NCI-H2107 treated with DMSO at 0.1 percent for 48 hours (cell line): ENCODE results near the gene GRAP.

Experiments
- DNase-seq: peaks from one replicate; lab custom pipeline; 2025; ENCODE audit not compliant: unreplicated experiment; lab: John Stamatoyannopoulos, UW

GRAP gene

GRCh38 chr17:19019041-19019941 is 27.5 kb downstream of the GRAP start:
- DNase-seq = no peak

GRCh38 chr17:19018600-19018950 is 28.2 kb downstream of the GRAP start:
- no peak for DNase-seq

DNA sequence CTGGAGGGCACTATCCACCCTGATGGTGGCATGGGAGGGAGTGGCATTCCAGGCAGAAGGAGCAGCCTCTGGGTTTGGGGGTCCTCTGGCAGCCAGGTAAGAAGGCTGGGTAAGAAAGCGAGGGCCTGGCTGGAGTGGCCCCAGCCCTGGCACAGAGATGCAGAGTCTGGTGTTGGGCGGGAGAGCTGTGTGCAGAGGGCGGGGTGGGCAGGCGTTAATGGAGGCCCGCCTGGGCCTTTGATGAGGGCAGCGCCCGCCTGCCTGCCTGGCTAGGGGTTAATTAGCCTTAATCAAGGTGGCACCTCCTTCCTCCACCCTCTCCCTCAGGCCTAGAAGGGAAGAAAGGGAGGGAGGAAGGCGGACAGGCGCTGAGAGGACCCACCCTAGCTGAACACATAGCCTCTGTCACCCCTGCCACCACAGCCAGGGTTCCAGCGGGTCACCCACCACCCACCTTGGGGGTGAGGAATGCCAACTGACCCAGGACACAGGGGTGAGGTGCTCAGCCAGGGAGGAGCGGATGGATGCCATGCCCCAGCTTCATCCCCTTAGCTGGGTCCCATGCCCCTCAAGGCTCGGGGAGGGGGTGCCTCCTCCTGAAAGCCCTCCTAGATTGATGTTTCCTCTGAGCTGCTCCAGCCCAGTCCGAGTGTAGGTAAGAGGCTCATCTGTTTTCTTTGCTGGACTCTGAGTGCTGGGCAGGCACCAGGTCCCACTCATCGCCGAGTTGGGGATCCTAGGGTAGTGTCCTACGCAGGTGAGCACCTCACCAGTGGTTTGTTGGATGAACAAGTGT is 28.8 kb downstream of the GRAP start:
- DNase-seq = no peak

DNA sequence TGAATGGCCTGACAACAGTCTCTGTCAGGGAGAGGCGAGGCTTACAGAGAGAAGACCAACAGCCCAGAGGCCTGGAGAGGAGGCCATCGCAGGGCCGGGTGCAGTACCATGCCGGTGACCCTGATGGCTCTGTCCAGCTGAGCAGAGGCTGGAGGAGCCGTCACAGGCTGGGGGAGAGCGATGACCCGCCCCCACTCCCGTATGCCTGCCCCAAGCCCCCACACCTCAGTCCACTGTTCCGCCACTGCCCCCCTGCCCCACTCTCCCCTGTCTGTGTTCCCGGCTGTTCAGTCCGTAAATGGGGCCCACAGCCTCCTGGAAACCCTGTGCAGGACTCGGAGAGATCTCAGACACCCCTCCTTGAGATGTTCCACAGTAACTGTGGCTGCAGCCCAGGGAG is 29.4 kb downstream of the GRAP start:
- DNase-seq = no peak

- DNase-seq = no peak
These were observed 29.9 kb downstream of the GRAP start for GRCh38 chr17:19016881-19017280.

DNA sequence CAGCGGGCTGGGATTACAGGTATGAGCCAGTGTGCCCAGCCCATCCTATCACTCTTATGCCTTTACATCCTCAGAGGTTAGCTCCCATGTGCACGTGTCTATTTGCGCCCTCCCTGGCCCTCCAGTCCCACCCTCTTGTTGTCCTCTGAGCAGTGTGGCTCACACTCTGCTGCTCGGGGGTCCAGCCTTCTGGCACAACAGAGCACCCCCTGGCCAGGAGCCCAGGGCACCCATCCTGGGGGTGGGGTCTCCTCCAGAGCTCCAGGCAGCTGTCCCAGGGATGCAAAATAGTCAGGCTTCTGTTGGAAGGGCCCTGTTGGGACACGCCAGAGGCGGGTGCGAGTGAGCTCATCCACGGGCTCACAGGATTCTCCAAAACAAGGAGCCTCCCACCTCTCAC is 30.5 kb downstream of the GRAP start:
- no peak for DNase-seq

DNA sequence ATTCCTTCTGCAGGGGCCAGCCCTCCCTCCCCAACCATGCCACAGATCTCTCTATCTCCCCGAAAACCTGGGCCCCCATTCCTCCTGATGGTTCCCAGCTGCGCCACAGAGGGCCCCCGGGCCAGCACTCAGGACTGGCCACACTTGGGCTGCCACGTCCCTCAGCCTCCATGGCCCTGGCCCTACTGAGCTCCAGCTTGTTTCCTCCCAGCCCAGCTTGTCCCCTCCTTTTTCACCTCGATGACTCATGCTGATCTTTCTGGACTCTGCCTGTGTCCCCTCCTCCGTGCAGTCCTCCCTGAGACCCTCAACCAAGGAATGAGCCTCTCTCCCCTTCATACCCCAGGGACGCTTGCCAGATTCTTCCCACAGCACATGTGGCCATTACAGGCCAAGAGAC is 31.3 kb downstream of the GRAP start:
- no peak for DNase-seq

GRCh38 chr17:19014628-19015215 is 32.0 kb downstream of the GRAP start:
- no peak for DNase-seq

DNA sequence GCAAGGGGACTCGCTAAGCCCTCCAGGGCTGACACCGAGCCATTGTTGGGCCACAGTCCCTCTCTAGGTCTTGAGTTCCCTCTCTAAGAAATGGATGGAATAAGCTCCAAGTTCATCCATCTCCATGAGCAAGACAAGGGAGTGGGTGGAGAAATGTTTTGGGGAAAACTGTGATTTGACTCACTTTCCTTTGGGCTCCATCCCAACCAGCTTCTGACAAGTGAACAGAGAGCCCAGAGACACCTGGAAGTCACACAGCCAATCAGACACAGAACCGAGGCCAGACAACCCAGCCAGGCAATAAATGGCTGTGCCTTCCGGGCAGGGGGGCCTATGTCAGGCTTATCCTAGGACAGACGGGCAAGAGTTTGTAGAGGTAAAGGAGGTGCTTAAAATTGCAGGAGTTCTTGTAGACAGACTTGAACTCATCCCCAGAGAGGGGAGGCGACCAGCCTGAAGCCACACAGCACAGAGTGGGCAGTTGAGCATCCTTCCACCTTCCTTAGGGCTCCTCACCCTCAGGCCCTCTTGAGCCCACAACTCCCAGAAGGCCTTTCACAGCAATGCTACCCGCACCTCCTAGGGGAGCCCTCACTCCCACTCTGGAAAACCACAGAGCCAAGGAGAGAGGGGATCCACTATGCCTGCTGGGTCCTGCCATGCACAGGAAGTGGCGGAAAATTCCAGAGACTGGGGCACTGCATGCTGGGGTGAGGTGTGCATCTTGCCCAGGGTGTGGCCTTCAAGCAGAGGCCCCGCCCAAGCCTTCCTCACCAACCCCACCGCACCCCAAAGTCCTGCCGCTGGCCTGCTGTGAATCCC is 32.7 kb downstream of the GRAP start:
- no peak for DNase-seq

DNA sequence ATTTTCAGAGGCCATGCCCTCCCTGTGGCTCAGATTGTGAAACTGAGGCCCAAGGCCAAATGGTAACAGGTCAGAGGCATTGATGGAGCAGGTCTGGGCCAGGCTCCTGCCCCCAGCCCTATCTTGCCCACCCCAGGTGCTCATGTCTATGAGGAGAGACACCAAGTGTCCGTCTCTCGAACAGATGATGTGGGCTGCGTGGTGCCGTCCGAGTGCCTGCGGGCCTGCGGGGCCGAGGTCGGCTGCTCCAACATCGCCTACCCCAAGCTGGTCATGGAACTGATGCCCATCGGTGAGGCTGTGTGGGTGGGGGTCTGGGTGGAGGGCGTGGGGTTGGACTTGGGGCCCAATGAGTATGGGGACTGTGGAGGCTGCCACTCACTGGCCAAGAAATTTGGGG is 33.5 kb downstream of the GRAP start:
- no peak for DNase-seq

DNA sequence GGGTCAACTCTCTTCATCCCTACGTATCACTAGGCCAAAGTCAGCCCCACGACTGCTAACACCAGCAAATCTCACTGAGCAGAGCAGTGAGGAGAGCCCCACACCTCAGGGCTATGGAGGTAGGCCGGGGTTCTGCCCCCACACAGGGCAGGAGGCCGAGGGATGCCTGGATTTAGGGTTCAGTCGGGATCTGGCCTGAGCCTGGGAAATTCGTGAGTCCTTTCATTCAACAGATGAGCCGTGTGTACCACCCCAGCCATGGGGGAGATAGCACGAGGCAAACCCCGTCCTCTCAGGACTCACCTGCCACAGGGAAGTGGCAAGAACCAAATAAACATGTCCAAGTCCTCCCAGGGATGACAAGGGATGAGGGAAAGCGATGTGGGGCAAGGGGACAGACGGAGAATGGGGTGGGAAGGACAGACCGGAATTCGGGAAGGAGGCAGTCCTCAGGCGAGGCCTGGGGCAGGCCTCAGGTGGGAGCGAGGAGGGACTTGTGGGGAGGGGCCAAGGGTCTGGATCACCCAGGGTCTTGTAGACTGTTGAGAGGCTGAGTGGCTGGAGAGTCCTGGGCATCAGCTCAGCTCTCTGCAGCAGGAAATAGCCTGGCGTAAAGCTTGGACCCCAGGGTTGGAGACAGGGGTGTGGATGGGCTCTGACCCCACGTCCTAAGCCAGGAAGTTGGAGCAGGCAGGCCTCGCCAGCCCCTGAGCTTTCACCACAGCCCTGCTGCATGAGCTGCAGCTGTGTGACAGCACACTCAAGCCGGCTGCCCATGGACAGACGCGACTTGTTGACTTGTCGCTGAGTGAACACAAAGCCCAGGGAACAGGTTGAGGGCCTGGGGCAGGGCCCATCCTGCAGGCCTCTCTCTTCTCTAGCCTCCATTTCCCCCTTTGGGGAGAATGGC is 34.3 kb downstream of the GRAP start:
- DNase-seq = no peak

DNA sequence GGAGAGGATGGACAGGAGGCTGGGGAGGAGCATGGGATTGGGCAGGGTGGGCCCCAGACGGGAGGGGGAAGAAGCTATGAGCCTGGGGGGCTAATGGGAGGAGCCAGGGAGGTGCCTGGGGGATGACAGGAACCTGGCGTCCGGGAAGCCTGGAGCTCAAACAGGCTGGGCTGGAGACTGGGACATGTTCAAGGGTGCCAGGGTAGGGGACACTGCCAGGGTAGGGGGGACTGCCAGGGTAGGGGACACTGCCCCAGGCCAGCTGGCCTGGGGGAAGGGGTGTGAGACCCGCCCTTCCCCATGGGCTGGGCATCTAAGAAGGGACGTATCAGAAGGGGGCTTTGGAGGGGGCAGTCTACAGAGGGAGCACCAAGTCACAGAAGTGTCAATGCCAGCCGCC is 35.2 kb downstream of the GRAP start:
- DNase-seq = no peak

GRCh38 chr17:19010729-19011505 is 35.8 kb downstream of the GRAP start:
- no peak for DNase-seq

- no peak for DNase-seq
These were observed 36.8 kb downstream of the GRAP start for GRCh38 chr17:19009970-19010369.

GRCh38 chr17:19006698-19007097 is 40.1 kb downstream of the GRAP start:
- DNase-seq = no peak

DNA sequence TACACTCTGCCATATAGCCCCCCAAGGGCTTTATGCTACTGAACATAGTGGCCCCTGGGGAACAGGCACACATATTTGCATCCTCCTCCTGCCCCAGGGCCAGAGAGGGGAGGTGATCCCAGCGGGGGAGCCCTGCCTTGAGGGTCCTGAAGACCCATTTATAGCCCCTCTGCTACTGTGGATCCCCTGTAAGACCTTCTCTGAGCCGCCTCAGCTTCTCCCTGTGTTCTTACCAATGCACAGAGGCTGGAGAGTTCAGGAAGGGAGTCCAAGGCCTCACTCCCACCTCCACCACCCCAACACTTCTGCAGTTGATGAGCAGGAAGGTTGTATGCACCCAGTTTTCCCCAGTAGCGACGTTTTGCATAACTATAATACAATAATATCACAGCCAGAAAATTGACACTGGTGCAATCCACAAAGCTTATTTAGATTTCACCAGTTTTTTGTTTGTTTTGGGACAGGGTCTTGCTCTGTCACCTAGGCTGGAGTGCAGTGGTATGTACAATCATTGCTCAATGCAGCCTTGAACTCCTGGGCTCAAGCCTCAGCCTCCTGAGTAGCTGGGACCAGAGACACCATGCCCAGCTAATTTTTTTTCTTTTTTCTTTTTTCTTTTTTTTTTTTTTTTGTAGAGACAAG is 40.8 kb downstream of the GRAP start:
- DNase-seq = no peak

GRCh38 chr17:19005137-19005773 is 41.5 kb downstream of the GRAP start:
- DNase-seq = no peak

- no peak for DNase-seq
These were observed 42.2 kb downstream of the GRAP start, which contains the start of gene FAM83G for GRCh38 chr17:19004421-19005136. Gene FAM83G (minus strand): TSS chr17:19004764. CDS start chr17:19004041, 723 bp downstream.
